ENCODE results near the gene NIPAL3. TPM values are rescaled to one million over a fixed set of nuclear protein-coding genes. Genes with fewer than 3 reads are reported as not detected.

The NIPAL3 gene
- total RNA-seq (10 to 100 TPM; 23.9 to 66.8 TPM), polyA plus RNA-seq (ENCODE audit: insufficient read length in 2 of 2) (10 to 100 TPM; 24.3 to 26.3 TPM)
- long read RNA-seq, donor 1, transcript NIPAL3-204 (12 exons, 1,711 nt): major isoform, 5 of 5 reads
- long read RNA-seq, donor 1, partial matches to known transcripts: 0 of 5 reads
- long read RNA-seq, donor 1, other reads (novel, unspliced or antisense): 0 of 5 reads
- long read RNA-seq, donor 2: 0 reads
- long read RNA-seq, donor 3, partial matches to known transcripts: 0 of 1 reads
- long read RNA-seq, donor 3, other reads (novel, unspliced or antisense): 0 of 1 reads
- long read RNA-seq, donor 4: 0 reads

- peaks cover 4% of the 10 kb centered on the region for H3K27me3 ChIP-seq (ENCODE audit: control insufficient read depth, insufficient read depth, low read length)
- no peak within 1 kb of the TSS for H3K27ac ChIP-seq (ENCODE audit: low read depth, low read length)
- H3K4me3 ChIP-seq (ENCODE audit: low read depth, low read length): peak within 1 kb of the TSS; percentile 62
- 4% methylated on average over 25 of the region's 28 CpGs for WGBS (ENCODE audit: insufficient coverage)
- H3K9me3 ChIP-seq (ENCODE audit: control insufficient read depth, insufficient read depth, low read length): no peaks in the 10 kb centered on the region
- DNase-seq (ENCODE audit: low read depth in 4 of 6, low spot score in 6 of 6): peak; percentile 97 to 100 (median 98)
- peaks cover 35% of the 10 kb centered on the region for H3K4me1 ChIP-seq (ENCODE audit: control insufficient read depth, insufficient read depth, low read length)
- H3K36me3 ChIP-seq (ENCODE audit: control insufficient read depth, insufficient read depth, low read length): peaks cover 7% of the 10 kb centered on the region
These were observed at the start of gene NIPAL3 for GRCh38 chr1:24415334-24415909. NIPAL3 (plus strand) TSS chr1:24415802; CDS start chr1:24419548, 3,746 bp downstream.

DNA sequence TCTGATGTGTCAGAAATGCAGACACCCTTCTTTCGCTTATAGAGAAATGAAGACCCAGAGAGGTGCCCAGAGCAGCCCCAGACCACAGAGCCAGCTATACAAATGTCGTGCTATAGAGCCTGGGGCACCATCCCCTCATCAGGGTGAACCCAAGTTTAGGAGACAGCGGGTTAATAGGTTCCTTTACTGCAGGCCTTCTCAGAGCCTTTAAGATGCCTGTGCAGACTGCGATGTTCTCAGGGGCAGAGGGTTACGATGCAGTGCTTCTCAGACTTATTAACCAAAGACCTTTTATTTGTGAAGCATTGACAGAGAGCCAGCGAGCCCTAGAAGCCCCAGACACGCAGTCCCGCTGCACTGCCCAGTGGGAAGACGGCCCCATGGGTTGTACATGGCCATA is 48.9 kb upstream of the NIPAL3 start:
- Histone ChIP-seq H3K4me1 (ENCODE audit: control insufficient read depth, insufficient read depth, low read length) (peaks cover 20% of the 10 kb centered on the region), H3K27me3 (ENCODE audit: control insufficient read depth, insufficient read depth, low read length) (no peaks in the 10 kb centered on the region), H3K9me3 (ENCODE audit: control insufficient read depth, insufficient read depth, low read length) (no peaks in the 10 kb centered on the region), H3K4me3 (ENCODE audit: low read depth, low read length) (no peak overlapping the region), H3K36me3 (ENCODE audit: control insufficient read depth, insufficient read depth, low read length) (no peaks in the 10 kb centered on the region), H3K27ac (ENCODE audit: low read depth, low read length) (no peak overlapping the region)
- WGBS (ENCODE audit: insufficient coverage): 90% methylated on average over 8 of the region's 9 CpGs
- no peak for DNase-seq (ENCODE audit: low read depth in 4 of 6, low spot score in 6 of 6)

GRCh38 chr1:24369199-24369598 is 46.4 kb upstream of the NIPAL3 start:
- DNase-seq (ENCODE audit: low read depth in 4 of 6, low spot score in 6 of 6): no peak
- no peaks in the 10 kb centered on the region for H3K27me3 ChIP-seq (ENCODE audit: control insufficient read depth, insufficient read depth, low read length)
- no peaks in the 10 kb centered on the region for H3K9me3 ChIP-seq (ENCODE audit: control insufficient read depth, insufficient read depth, low read length)
- H3K4me3 ChIP-seq (ENCODE audit: low read depth, low read length): no peak overlapping the region
- peaks cover 3% of the 10 kb centered on the region for H3K36me3 ChIP-seq (ENCODE audit: control insufficient read depth, insufficient read depth, low read length)
- H3K27ac ChIP-seq (ENCODE audit: low read depth, low read length): no peak overlapping the region
- 50% methylated on average over 1 of the region's 4 CpGs for WGBS (ENCODE audit: insufficient coverage)
- peaks cover 14% of the 10 kb centered on the region for H3K4me1 ChIP-seq (ENCODE audit: control insufficient read depth, insufficient read depth, low read length)

- H3K27me3 ChIP-seq (ENCODE audit: control insufficient read depth, insufficient read depth, low read length): no peaks in the 10 kb centered on the region
- peaks cover 3% of the 10 kb centered on the region for H3K36me3 ChIP-seq (ENCODE audit: control insufficient read depth, insufficient read depth, low read length)
- no peak for DNase-seq (ENCODE audit: low read depth in 4 of 6, low spot score in 6 of 6)
- H3K9me3 ChIP-seq (ENCODE audit: control insufficient read depth, insufficient read depth, low read length): no peaks in the 10 kb centered on the region
- H3K4me3 ChIP-seq (ENCODE audit: low read depth, low read length): no peak overlapping the region
- 100% methylated on average over 1 of the region's 4 CpGs for WGBS (ENCODE audit: insufficient coverage)
- H3K4me1 ChIP-seq (ENCODE audit: control insufficient read depth, insufficient read depth, low read length): peaks cover 8% of the 10 kb centered on the region
- no peak overlapping the region for H3K27ac ChIP-seq (ENCODE audit: low read depth, low read length)
These were observed 45.8 kb upstream of the NIPAL3 start for GRCh38 chr1:24369801-24370200.

DNA sequence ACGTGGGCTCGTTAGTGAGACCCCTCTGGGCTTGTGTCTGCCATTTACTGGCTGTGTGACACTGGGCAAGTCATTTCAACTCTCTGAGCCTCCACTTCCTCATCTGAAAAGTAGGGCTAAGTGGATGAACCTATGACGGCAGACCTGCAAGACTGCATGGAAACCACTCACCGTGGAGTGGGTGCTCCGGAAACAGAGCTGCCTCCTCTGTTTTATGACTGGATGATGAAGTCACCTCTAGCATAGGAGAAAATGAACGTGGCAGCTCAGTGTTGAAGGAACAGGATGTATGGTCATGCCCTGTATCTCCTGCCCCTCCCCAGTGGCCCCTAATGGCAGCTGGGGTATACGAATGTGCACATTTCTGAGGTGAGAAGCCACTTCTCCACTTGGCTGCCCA is 42.6 kb upstream of the NIPAL3 start:
- H3K4me3 ChIP-seq (ENCODE audit: low read depth, low read length): no peak overlapping the region
- no peaks in the 10 kb centered on the region for H3K4me1 ChIP-seq (ENCODE audit: control insufficient read depth, insufficient read depth, low read length)
- H3K27ac ChIP-seq (ENCODE audit: low read depth, low read length): no peak overlapping the region
- H3K36me3 ChIP-seq (ENCODE audit: control insufficient read depth, insufficient read depth, low read length): peaks cover 3% of the 10 kb centered on the region
- H3K27me3 ChIP-seq (ENCODE audit: control insufficient read depth, insufficient read depth, low read length): no peaks in the 10 kb centered on the region
- WGBS (ENCODE audit: insufficient coverage): 92% methylated on average over 6 of the region's 7 CpGs
- DNase-seq (ENCODE audit: low read depth in 4 of 6, low spot score in 6 of 6): no peak
- H3K9me3 ChIP-seq (ENCODE audit: control insufficient read depth, insufficient read depth, low read length): no peaks in the 10 kb centered on the region

DNA sequence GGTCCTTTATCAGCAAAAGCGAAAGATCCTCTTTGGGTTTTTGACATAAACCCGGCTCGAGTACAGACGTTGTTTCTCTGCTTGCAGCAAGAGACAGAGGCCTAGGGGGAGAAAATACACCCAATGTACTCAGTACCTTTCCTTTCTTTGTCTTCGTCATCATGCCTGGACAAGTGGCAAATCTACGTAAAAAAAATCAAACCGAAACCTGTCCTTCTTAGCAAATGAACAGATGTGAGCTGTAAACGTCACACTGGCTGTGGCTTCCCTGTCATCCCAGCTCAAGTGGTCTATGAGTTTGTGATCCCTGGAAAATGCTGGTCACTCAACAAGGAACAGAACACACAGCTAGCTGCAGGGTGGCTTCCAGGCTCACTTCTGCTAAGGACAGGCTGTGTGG is 41.9 kb upstream of the NIPAL3 start:
- 92% methylated on average over 7 of the region's 8 CpGs for WGBS (ENCODE audit: insufficient coverage)
- H3K9me3 ChIP-seq (ENCODE audit: control insufficient read depth, insufficient read depth, low read length): no peaks in the 10 kb centered on the region
- H3K4me1 ChIP-seq (ENCODE audit: control insufficient read depth, insufficient read depth, low read length): no peaks in the 10 kb centered on the region
- H3K27ac ChIP-seq (ENCODE audit: low read depth, low read length): no peak overlapping the region
- no peak for DNase-seq (ENCODE audit: low read depth in 4 of 6, low spot score in 6 of 6)
- peaks cover 3% of the 10 kb centered on the region for H3K36me3 ChIP-seq (ENCODE audit: control insufficient read depth, insufficient read depth, low read length)
- no peak overlapping the region for H3K4me3 ChIP-seq (ENCODE audit: low read depth, low read length)
- H3K27me3 ChIP-seq (ENCODE audit: control insufficient read depth, insufficient read depth, low read length): no peaks in the 10 kb centered on the region

DNA sequence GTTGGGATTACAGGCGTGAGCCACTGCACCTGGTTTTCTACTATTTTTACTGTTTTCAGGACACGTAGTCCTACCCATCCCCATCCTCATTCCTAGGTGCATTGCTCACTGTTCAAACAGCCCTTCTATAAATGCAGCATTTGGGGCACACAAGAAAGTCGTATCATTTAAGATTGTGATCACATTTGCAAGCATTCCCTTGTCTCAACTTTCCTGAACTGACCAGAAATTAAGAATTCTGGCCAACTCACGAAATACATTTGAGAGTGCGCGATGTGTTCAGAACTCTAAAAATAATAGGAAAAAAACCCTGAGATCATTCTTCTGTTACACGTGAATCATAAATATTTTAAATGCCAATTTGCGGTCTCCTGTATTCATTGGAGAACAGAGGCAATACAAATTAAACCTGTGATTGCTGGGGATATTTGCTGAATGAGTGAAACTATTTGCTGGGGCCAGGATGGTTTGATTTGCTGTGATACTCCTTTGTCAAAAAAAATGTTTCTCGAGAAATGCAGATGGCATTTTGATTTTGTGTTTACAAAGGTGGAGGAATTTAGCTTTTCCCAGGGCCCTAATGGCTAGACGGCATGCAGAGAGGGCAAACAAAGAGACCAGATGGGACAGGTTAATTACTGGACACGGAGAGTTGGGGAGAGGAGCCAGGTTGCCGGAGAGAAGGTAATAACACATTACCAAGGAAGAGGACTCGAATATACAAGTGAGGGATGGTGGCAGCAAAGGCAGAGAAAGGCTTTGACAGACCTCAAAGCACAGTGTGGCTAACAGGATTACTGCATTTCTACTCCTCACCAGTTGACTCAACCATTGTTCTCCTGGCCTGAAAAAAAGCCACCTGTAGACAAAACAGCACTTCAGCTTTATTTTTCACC is 40.5 kb upstream of the NIPAL3 start:
- H3K9me3 ChIP-seq (ENCODE audit: control insufficient read depth, insufficient read depth, low read length): no peaks in the 10 kb centered on the region
- WGBS (ENCODE audit: insufficient coverage): 61% methylated on average over 12 of the region's 13 CpGs
- no peak overlapping the region for H3K4me3 ChIP-seq (ENCODE audit: low read depth, low read length)
- H3K4me1 ChIP-seq (ENCODE audit: control insufficient read depth, insufficient read depth, low read length): no peaks in the 10 kb centered on the region
- DNase-seq (ENCODE audit: low read depth in 4 of 6, low spot score in 6 of 6): peak in 1 of 6 donors; percentile 32
- no peak overlapping the region for H3K27ac ChIP-seq (ENCODE audit: low read depth, low read length)
- H3K27me3 ChIP-seq (ENCODE audit: control insufficient read depth, insufficient read depth, low read length): no peaks in the 10 kb centered on the region
- peaks cover 3% of the 10 kb centered on the region for H3K36me3 ChIP-seq (ENCODE audit: control insufficient read depth, insufficient read depth, low read length)

DNA sequence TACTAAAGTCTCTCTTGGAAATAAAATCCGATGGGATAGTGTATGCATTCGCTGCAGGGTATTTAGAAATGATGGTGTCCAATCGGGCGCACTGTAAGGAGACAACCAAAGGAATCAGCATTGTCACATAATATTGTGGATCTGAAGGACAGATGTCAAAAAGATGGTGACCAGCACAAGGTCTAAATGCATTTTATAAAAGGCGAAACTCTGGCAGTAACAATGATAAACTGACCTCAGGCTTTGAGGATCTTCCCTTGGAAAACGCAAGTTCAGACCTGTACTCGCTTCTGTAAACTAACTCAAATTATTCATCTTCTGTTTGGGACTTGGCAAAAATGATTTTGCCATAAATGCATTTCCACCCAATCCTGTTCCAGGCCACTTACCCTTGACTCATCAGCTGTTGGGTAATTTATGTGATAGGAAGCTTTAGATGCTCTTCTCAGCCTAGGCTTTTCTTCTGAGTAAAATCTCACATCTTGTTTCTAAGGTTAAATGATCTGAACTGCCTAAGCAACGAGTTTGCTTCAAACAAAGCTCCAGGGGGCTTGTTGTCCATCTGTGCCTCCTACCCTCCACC is 35.8 kb upstream of the NIPAL3 start:
- no peak for DNase-seq (ENCODE audit: low read depth in 4 of 6, low spot score in 6 of 6)
- no peak overlapping the region for H3K27ac ChIP-seq (ENCODE audit: low read depth, low read length)
- 82% methylated on average over 7 of the region's 8 CpGs for WGBS (ENCODE audit: insufficient coverage)

GRCh38 chr1:24380508-24380907 is 35.1 kb upstream of the NIPAL3 start:
- Histone ChIP-seq H3K9me3 (ENCODE audit: control insufficient read depth, insufficient read depth, low read length) (no peaks in the 10 kb centered on the region), H3K4me1 (ENCODE audit: control insufficient read depth, insufficient read depth, low read length) (no peaks in the 10 kb centered on the region), H3K27me3 (ENCODE audit: control insufficient read depth, insufficient read depth, low read length) (no peaks in the 10 kb centered on the region), H3K4me3 (ENCODE audit: low read depth, low read length) (no peak overlapping the region), H3K27ac (ENCODE audit: low read depth, low read length) (no peak overlapping the region), H3K36me3 (ENCODE audit: control insufficient read depth, insufficient read depth, low read length) (no peaks in the 10 kb centered on the region)
- 83% methylated on average over 2 of the region's 5 CpGs for WGBS (ENCODE audit: insufficient coverage)
- no peak for DNase-seq (ENCODE audit: low read depth in 4 of 6, low spot score in 6 of 6)

More for the DNA sequence above, 35.8 kb upstream of the NIPAL3 start:
- no peaks in the 10 kb centered on the region for H3K27me3 ChIP-seq (ENCODE audit: control insufficient read depth, insufficient read depth, low read length)
- no peak overlapping the region for H3K4me3 ChIP-seq (ENCODE audit: low read depth, low read length)
- H3K4me1 ChIP-seq (ENCODE audit: control insufficient read depth, insufficient read depth, low read length): no peaks in the 10 kb centered on the region
- no peaks in the 10 kb centered on the region for H3K36me3 ChIP-seq (ENCODE audit: control insufficient read depth, insufficient read depth, low read length)
- no peaks in the 10 kb centered on the region for H3K9me3 ChIP-seq (ENCODE audit: control insufficient read depth, insufficient read depth, low read length)

All from spinal cord (tissue), 10 donors.